ENCODE results near the gene OR5AR1. TPM values are rescaled to one million over a fixed set of nuclear protein-coding genes. Genes with fewer than 3 reads are reported as not detected.

Gene OR5AR1
- total RNA-seq, 1 donor from 2014 or later = not detected

Other genes with a start within 250 kb of the OR5AR1 start
- not detected in 2 replicates for gene OR5M3, start 190.3 kb upstream of the OR5AR1 start, total RNA-seq
- not detected in 2 replicates for gene OR5M8, start 172.3 kb upstream of the OR5AR1 start, total RNA-seq
- gene OR5M11, start 120.4 kb upstream of the OR5AR1 start, total RNA-seq = not detected in 2 replicates
- gene OR5M10, start 86.0 kb upstream of the OR5AR1 start, total RNA-seq = not detected in 2 replicates
- not detected in 2 replicates for gene OR5M1, start 48.8 kb upstream of the OR5AR1 start, total RNA-seq
- gene OR5AP2, start 21.2 kb upstream of the OR5AR1 start, total RNA-seq = not detected in 2 replicates
- gene OR9G1, start 35.4 kb downstream of the OR5AR1 start, total RNA-seq = not detected in 2 replicates
- not detected in 2 replicates for gene OR9G4, start 85.0 kb downstream of the OR5AR1 start, total RNA-seq

Data from myocyte (in vitro differentiated cells).